ENCODE data around the gene PI4KA.
A peak's percentile ranks its signal among the peaks of the same experiment; 100 is the strongest.
"Not testable (repeated sequence)": the region's sequence is repeated elsewhere in the genome, so short reads cannot be mapped to it uniquely, and the experiment has no call there.

PI4KA gene
- total RNA-seq, result 107 to 259 (median 210) reads per million in 4 experiments

DNA sequence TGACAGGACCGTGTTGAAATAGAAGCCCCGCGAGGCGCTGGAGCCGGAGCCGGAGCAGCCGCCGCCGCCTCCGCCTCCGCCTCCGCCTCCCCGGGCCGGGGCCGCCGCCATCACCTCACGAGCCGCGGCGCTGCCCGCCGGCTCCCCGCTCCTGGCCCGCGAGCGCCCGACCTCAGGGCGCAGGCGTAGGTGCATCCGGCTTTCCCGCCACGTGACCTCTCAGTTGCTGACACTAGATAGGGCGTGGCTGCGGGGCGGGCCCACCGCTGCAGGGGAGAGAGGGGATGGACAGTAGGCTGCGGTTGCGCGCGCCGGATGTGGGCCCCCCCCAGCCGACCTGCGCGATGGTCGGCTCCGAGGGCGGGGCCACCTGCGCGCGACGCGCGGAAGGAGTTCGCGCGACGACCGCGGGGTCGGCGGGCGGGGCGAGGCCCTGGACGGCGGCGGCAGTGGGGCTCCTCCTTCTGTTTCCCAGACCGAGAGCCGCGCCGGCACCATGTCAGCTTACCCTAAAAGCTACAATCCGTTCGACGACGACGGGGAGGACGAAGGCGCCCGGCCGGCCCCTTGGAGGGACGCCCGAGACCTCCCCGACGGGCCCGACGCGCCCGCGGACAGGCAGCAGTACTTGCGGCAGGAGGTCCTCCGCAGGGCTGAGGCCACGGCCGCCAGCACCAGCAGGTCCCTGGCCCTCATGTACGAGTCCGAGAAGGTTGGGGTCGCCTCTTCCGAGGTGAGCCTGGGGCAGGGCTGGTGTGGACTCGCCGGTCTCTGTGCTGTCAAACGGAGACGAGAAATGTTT is at the start of gene PI4KA, which contains the start of gene SNAP29:
Gene PI4KA (minus strand): TSS at position 197 of the 802 bp plus-strand sequence. CDS start 86 bp downstream, at position 111.
Gene SNAP29 (plus strand): TSS at position 393 of the 802 bp plus-strand sequence. CDS start 104 bp downstream, at position 497.
- peak; percentile 94 for DNase-seq

- DNase-seq, result no peak
Observed at GRCh38 chr22:20906387-20906767, 47.8 kb upstream of the PI4KA start.

GRCh38 chr22:20905415-20906386 is 47.1 kb upstream of the PI4KA start:
- no peak for DNase-seq

DNA sequence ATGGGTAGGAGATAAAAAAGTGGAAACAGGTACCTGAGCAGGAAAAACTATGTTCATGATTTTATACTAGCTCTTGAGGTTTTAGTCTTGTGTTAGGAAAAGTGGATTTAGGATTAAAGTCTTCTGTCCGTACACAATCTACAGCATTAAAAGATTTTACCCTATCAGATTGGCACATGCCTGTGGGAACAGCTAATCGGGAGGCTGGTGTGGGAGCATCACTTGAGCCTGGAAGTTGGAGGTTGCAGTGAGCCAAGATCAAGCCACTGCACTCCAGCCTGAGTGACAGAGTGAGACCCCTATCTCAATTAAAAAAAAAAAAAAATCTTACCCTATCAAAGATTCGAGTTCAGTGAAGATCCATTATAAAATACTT is 46.4 kb upstream of the PI4KA start:
- no peak for DNase-seq

DNA sequence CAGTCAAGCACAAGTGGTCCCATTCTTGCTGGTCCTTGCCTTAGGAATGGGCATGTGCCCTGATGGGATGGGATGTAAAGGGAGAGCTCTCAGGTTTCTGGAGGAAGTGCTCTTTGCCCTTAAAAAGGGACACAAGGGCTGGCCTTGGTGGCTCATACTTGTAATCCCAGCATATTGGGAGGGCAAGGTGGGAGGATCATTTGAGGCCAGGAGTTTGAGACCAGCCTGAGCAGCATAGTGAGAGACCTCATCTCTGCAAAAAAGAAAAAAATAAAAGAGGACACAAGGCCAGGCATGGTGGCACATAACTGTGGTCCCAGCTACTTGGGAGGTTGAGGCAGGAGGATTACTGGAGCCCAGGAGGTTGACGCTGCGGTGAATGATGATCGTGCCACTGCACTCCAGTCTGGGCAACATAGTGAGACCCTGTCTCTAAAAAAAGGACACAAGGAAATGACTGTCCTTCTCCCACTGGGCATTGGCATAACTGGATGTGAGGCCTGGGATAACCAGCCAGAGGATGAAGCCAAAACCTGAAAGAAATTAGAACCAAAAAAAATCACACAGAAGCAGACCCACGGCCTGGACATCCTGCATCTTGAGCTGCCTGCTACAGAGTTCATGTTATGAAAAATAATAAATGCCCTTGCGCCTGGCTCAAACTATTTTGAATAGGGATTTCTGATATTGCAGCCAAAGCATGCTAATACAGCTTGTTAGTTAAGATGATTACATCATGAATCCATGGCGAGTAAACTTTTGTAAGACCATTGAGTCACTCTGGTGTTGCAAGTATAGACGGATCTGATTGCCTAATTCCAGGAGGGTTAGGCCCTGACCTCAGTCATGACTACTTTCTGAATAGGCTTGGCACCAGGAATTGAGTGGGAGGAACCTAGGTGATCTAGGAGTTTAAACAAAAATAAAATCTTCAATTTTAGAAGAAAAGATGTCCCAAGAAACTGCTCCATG is 45.7 kb upstream of the PI4KA start:
- DNase-seq, result no peak

GRCh38 chr22:20903093-20903492 is 44.5 kb upstream of the PI4KA start:
- no peak for DNase-seq

DNA sequence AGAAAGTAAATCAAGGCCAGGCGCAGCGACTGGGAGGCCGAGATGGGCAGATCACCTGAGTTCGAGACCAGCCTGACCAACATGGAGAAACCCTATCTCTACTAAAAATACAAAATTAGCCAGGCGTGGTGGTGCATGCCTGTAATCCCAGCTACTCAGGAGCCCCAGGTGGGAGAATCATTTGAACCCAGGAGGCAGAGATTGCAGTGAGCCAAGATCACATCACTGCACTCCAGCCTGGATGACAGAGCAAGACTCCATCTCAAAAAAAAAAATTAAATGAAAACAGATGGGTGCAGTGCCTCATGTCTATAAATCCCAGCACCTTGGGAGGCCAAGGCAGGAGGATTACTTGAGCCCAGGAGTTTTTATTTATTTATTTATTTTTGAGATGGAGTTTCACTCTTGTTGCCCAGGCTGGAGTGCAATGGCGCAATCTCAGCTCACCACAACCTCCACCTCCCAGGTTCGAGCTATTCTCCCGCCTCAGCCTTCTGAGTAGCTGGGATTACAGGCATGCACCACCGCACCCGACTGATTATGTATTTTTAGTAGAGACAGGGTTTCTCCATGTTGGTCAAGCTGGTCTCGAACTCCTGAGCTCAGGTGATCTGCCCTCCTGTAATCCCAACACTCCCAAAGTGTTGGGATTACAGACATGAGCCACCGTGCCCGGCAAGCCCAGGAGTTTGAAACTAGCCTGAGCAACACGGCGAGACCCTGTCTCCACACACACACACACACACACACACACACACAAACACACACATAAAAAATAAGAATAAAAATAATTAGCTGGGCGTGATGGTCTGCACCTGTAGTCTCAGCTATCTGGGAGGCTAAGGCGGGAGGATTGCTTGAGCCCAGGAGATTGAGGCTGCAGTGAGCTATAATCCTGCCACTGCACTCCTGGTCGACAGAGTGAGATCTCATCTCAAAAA is 42.8 kb upstream of the PI4KA start:
- not testable (repeated sequence) for DNase-seq

- no peak for DNase-seq
Observed at GRCh38 chr22:20899827-20900423, 41.3 kb upstream of the PI4KA start.

DNA sequence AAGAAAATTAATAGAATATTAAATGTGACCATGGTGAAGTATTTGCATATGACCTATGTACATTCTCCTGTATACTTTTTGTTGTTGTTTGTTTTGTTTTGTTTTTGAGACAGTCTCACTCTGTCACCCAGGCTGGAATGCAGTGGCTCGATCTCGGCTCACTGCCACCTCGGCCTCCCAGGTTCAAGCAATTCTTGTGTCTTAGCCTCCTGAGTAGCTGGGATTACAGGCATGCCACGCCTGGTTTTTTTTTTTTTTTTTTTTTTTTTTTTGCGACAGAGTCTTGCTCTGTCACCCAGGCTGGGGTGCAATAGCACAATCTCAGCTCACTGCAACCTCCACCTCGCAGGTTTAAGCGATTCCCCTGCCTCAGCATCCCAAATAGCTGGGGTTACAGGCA is 39.1 kb upstream of the PI4KA start:
- not testable (repeated sequence) for DNase-seq

- no peak for DNase-seq
Observed at GRCh38 chr22:20890975-20891374, 32.4 kb upstream of the PI4KA start.

DNA sequence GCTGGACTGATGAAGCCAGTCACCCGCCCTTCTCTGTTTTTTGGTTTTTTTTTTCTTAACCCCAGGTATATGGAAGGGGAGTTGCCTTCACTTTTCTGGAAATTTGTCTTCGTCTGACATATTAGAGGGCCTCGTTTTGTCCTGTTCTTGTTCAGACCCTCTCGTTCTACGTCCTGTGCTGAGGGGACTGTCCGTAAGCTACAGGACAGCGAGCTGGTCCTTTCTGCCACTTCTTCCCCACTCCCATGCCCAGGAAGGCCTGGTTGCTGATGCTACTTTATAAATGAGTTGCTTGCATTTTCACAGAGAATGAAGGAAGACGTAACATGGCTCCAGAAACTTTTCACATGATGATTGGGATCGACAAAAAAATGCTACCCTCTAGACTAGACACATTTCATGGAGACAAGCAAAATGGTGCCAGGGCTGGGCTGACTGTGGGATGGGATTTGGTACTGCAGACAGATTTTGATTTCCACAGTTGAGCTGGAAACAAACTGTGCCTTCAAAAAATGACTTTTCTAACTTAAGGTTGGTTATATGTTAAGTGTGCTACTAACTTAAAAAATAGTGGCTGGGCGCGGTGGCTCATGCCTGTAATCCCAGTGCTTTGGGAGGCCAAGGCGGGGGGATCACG is 31.4 kb upstream of the PI4KA start:
- no peak for DNase-seq

GRCh38 chr22:20889025-20889704 is 30.6 kb upstream of the PI4KA start:
- DNase-seq, result no peak

DNA sequence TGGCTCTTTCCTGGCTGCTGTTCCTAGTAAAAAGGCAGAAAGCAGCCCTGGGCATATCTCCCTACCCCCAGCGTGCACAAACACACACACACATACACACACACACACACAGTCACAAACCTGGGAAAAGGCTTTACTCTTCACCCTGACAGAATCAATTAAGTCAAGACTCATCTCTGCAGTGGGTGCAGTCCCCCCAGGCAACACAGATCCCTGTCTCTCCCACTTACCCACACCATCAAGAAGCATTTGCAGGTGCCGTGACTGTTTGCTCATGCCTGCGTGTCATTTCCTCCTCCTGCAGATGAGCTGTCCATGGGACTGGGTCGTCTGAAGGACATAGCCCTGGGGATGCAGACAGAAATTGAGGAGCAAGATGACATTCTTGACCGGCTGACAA is 28.8 kb upstream of the PI4KA start:
- no peak for DNase-seq

GRCh38 chr22:20885557-20886323 is 27.1 kb upstream of the PI4KA start:
- DNase-seq, result no peak

DNA sequence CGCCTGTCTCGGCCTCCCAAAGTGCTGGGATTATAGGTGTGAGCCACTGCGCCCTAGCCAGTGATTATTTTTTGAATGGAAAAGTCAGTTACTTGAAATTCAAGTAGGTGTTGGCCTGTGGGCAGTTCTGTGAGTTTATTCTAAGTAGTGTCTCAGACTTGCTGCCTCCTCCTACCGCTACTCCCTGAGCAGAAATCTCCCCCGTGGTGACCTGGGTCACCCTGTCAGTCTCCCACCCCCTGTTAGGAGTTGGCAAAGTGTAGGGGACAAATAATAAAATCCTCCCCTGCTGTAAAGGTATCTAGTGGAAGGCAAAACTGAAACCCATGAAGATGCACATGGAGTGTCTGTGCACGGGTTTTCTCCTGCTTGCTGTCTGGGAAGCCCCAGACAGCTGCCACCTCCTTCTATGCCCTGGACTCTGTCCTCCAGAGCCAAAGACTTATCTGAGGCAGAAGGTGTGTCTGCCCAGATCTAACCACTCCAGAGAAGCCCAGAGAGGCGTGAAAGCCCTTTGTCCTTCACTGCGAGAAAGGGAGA is 26.5 kb upstream of the PI4KA start:
- no peak for DNase-seq

GRCh38 chr22:20884454-20884853 is 25.8 kb upstream of the PI4KA start:
- DNase-seq, result no peak

GRCh38 chr22:20882855-20883254 is 24.2 kb upstream of the PI4KA start:
- DNase-seq, result no peak
